H1 (cell line): Measurements from ENCODE around the gene SAPCD1. TPM values are rescaled to one million over a fixed set of nuclear protein-coding genes. Genes with fewer than 3 reads are reported as not detected.

Experiments used
- CTCF ChIA-PET: fragments of 300-600 bp; sonication (Branson Sonifier 250); formaldehyde crosslinking; loops from one replicate; lab custom pipeline; 2021; ENCODE audit not compliant: partially characterized antibody; lab: Charles Lee
- POLR2A ChIA-PET: fragments of 300-600 bp; sonication (Branson Sonifier 250); formaldehyde crosslinking; loops from one replicate; lab custom pipeline; 2021; ENCODE audit warnings: inconsistent platforms; ENCODE audit not compliant: partially characterized antibody; lab: Charles Lee
- DNase-seq, 2 experiments: peaks; one replicate each; pipeline versions ENCODE4 v3.0.0 to v3.0.0-alpha.2; 2010 to 2022; ENCODE audit warnings: low spot score in 2 of 2, low read depth in 1 of 2, mixed read lengths in 1 of 2
- FAIRE-seq: peaks from 2 replicates; lab custom pipeline; 2011; peaks lifted over from hg19 to GRCh38; lab: Jason Lieb, UNC
- H2AFZ ChIP-seq: 2 replicates; pipeline ENCODE4 v1.8.1; 2012; ENCODE audit warnings: low read length, inconsistent platforms
- H2AK5ac ChIP-seq: 2 replicates; pipeline ENCODE4 v1.6.1; 2013; ENCODE audit warnings: low read depth, low read length
- H2BK120ac ChIP-seq: replicated peaks from 2 replicates; pipeline ENCODE3; 2013; ENCODE audit warnings: low read depth, low read length, inconsistent platforms
- H2BK12ac ChIP-seq: 2 replicates; pipeline ENCODE4 v1.6.1; 2013; ENCODE audit warnings: low read depth, low read length
- H2BK15ac ChIP-seq: 2 replicates; pipeline ENCODE4 v1.6.1; 2013; ENCODE audit warnings: low read length
- H2BK20ac ChIP-seq: 2 replicates; pipeline ENCODE4 v1.6.1; 2013; ENCODE audit warnings: low read length
- H2BK5ac ChIP-seq: 2 replicates; pipeline ENCODE4 v1.6.1; 2013; ENCODE audit warnings: low read depth, low read length
- H3K14ac ChIP-seq: 2 replicates; pipeline ENCODE4 v1.6.1; 2013; ENCODE audit warnings: inconsistent platforms; ENCODE audit not compliant: insufficient read length
- H3K18ac ChIP-seq: 2 replicates; pipeline ENCODE4 v1.6.1; 2013; ENCODE audit warnings: low read length; ENCODE audit errors: extremely low read depth
- H3K23ac ChIP-seq: 2 replicates; pipeline ENCODE4 v1.6.1; 2013; ENCODE audit warnings: inconsistent platforms; ENCODE audit not compliant: insufficient read length
- H3K23me2 ChIP-seq: 2 replicates; pipeline ENCODE4 v1.6.1; 2013; ENCODE audit warnings: low read depth, low read length
- H3K27ac ChIP-seq: 2 replicates; pipeline ENCODE4 v1.6.1; 2011; ENCODE audit warnings: low read depth, low read length, inconsistent platforms
- H3K27me3 ChIP-seq, 4 experiments: replicated peaks in 1 of 4; 1 replicate in 1 of 4; 2 replicates in 3 of 4; pipeline versions ENCODE4 v1.6.1 to v1.8.1; 2011 to 2013; ENCODE audit warnings: low read length in 3 of 4, mild to moderate bottlenecking in 3 of 4, inconsistent platforms in 2 of 4, mixed read lengths in 2 of 4, moderate library complexity in 1 of 4; ENCODE audit not compliant: control insufficient read depth in 3 of 4, insufficient read depth in 3 of 4; ENCODE audit errors: extremely low read depth in 1 of 4
- H3K36me3 ChIP-seq, 4 experiments: 2 replicates each; pipeline versions ENCODE4 v1.6.1 to v1.8.1; 2011 to 2013; ENCODE audit warnings: mild to moderate bottlenecking in 4 of 4, low read length in 3 of 4, moderate library complexity in 2 of 4, control low read depth in 1 of 4, inconsistent platforms in 1 of 4; ENCODE audit not compliant: insufficient read depth in 4 of 4, control insufficient read depth in 2 of 4
- H3K4ac ChIP-seq: replicated peaks from 2 replicates; pipeline ENCODE3; 2013; ENCODE audit warnings: low read length, low read depth, mixed read lengths, inconsistent platforms; ENCODE audit not compliant: insufficient read length
- H3K4me1 ChIP-seq, 4 experiments: replicated peaks in 1 of 4; 1 replicate in 1 of 4; 2 replicates in 3 of 4; pipeline versions ENCODE4 v1.6.1 to v1.8.1; 2011 to 2013; ENCODE audit warnings: low read length in 3 of 4, inconsistent platforms in 2 of 4, mixed read lengths in 1 of 4; ENCODE audit not compliant: insufficient read depth in 4 of 4, control insufficient read depth in 3 of 4
- H3K4me2 ChIP-seq, 2 experiments: 2 replicates each; pipeline versions ENCODE4 v1.6.1 to v1.8.1; 2011 to 2013; ENCODE audit warnings: low read depth in 2 of 2, low read length in 2 of 2, control low read depth in 1 of 2, inconsistent platforms in 1 of 2, mild to moderate bottlenecking in 1 of 2; ENCODE audit not compliant: insufficient read depth in 1 of 2
- H3K4me3 ChIP-seq, 4 experiments: fragments of 200-600, 300-600 bp in 1 of 4; sonication (generic), shearing (Covaris generic), sonication (Bioruptor Twin) in 1 of 4; 2 replicates each; pipeline versions ENCODE4 v1.5.1 to v1.8.1; 2011 to 2016; ENCODE audit warnings: low read length in 4 of 4, low read depth in 3 of 4, control low read depth in 2 of 4, inconsistent platforms in 2 of 4, mild to moderate bottlenecking in 2 of 4, mixed read lengths in 1 of 4, moderate library complexity in 1 of 4; ENCODE audit not compliant: insufficient read depth in 2 of 4; ENCODE audit errors: extremely low read depth in 1 of 4
- H3K56ac ChIP-seq: replicated peaks from 2 replicates; pipeline ENCODE3; 2013; ENCODE audit warnings: low read depth, mild to moderate bottlenecking, mixed read lengths, low read length, inconsistent platforms; ENCODE audit not compliant: insufficient read length
- H3K79me1 ChIP-seq: 2 replicates; pipeline ENCODE4 v1.6.1; 2013; ENCODE audit warnings: low read depth, low read length, control low read depth
- H3K79me2 ChIP-seq, 2 experiments: 2 replicates each; pipeline versions ENCODE4 v1.6.1 to v1.8.1; 2012 to 2013; ENCODE audit warnings: low read length in 2 of 2, mild to moderate bottlenecking in 2 of 2, inconsistent platforms in 1 of 2; ENCODE audit not compliant: insufficient read depth in 2 of 2, control insufficient read depth in 1 of 2
- H3K9ac ChIP-seq, 4 experiments: replicated peaks in 1 of 4; 1 replicate in 1 of 4; 2 replicates in 3 of 4; pipeline versions ENCODE4 v1.6.1 to v1.8.1; 2011 to 2013; ENCODE audit warnings: low read depth in 3 of 4, low read length in 3 of 4, control low read depth in 2 of 4, mild to moderate bottlenecking in 2 of 4, moderate library complexity in 2 of 4, inconsistent platforms in 1 of 4; ENCODE audit errors: extremely low read depth in 1 of 4
- H3K9me3 ChIP-seq, 2 experiments: 2 replicates each; pipeline versions ENCODE4 v1.6.1 to v1.8.1; 2012 to 2013; ENCODE audit warnings: mild to moderate bottlenecking in 2 of 2, moderate library complexity in 2 of 2, control low read depth in 1 of 2, inconsistent platforms in 1 of 2, low read depth in 1 of 2, low read length in 1 of 2, mixed read lengths in 1 of 2; ENCODE audit not compliant: insufficient read depth in 2 of 2
- H4K20me1 ChIP-seq, 2 experiments: replicated peaks in 1 of 2; 2 replicates each; pipeline versions ENCODE3 to v1.8.1; 2011 to 2013; ENCODE audit warnings: inconsistent platforms in 2 of 2, low read length in 2 of 2, mild to moderate bottlenecking in 1 of 2; ENCODE audit not compliant: insufficient read depth in 2 of 2, control insufficient read depth in 1 of 2
- H4K5ac ChIP-seq: 2 replicates; pipeline ENCODE4 v1.6.1; 2013; ENCODE audit warnings: low read length, low read depth, mixed read lengths, inconsistent platforms; ENCODE audit not compliant: insufficient read length
- H4K8ac ChIP-seq: 2 replicates; pipeline ENCODE4 v1.8.0; 2013; ENCODE audit warnings: mild to moderate bottlenecking, moderate library complexity, low read length, inconsistent platforms; ENCODE audit not compliant: insufficient read depth; ENCODE audit errors: extremely low read depth
- H4K91ac ChIP-seq: replicated peaks from 2 replicates; pipeline ENCODE3; 2013; ENCODE audit warnings: low read length, mixed read lengths, inconsistent platforms; ENCODE audit not compliant: insufficient read length
- BRCA1 ChIP-seq: IDR thresholded peaks from 2 replicates; pipeline ENCODE4 v1.6.1; 2012; ENCODE audit warnings: low read depth, low read length, improper control_type of control experiment
- CREB1 ChIP-seq: IDR thresholded peaks from 2 replicates; pipeline ENCODE4 v1.6.1; 2012; ENCODE audit warnings: inconsistent platforms
- SIX5 ChIP-seq: IDR thresholded peaks from 2 replicates; pipeline ENCODE4 v1.6.1; 2011; ENCODE audit warnings: mild to moderate bottlenecking, low read depth, low read length
- SP2 ChIP-seq: IDR thresholded peaks from 2 replicates; pipeline ENCODE4 v1.6.1; 2012; ENCODE audit warnings: mild to moderate bottlenecking, low read length, inconsistent platforms
- TAF1 ChIP-seq: IDR thresholded peaks from 2 replicates; pipeline ENCODE4 v1.6.1; 2011; ENCODE audit warnings: mild to moderate bottlenecking, low read depth, low read length
- TEAD4 ChIP-seq: IDR thresholded peaks from 2 replicates; pipeline ENCODE4 v1.6.1; 2012; ENCODE audit warnings: low read depth, low read length, inconsistent platforms, mixed read lengths
- WGBS, 2 experiments: shearing (Covaris generic) in 1 of 2; methylation state at CpG; one replicate each; pipeline versions ENCODE4 v1.1.6 to v1.1.7; 2013 to 2015; ENCODE audit warnings: low lambda C conversion rate in 2 of 2, mixed read lengths in 2 of 2, inconsistent platforms in 1 of 2, low coverage in 1 of 2, missing lambda C conversion rate in 1 of 2; ENCODE audit not compliant: insufficient replicate concordance in 2 of 2, insufficient coverage in 1 of 2, insufficient read length in 1 of 2; ENCODE audit errors: extremely low coverage in 1 of 2, missing lambda C conversion rate in 1 of 2; 5-methylcytosine and 5-hydroxymethylcytosine counted together
- polyA plus RNA-seq, 7 experiments: library from polyadenylated mRNA; depleted of rRNA in 3 of 7; stranded (reverse) in 5 of 7; unstranded in 2 of 7; fragments of >200 nt in 5 of 7; fragments of 200-250 nt in 2 of 7; gene quantifications; 1 replicate in 5 of 7; 2 replicates in 1 of 7; 4 replicates in 1 of 7; pipeline versions ENCODE4 v1.2.1 to v1.2.3, GENCODE V29; 2011 to 2013; ENCODE audit warnings: missing spikeins in 2 of 7, mixed read lengths in 2 of 7
- total RNA-seq: library from RNA; stranded (reverse); fragmentation: NEBNext Ultra II Directional; extraction: Animal tissue kit (Norgen Biotek cat#: 25700); gene quantifications from 2 replicates; pipeline ENCODE4 v1.2.1, GENCODE V29; 2021

The SAPCD1 gene
- total and polyA plus RNA-seq, 2 of the 8 experiments (the other 6 are each of a cell fraction or from before 2014, with no cell fraction given), result 3.1 to 5.9 TPM

DNA sequence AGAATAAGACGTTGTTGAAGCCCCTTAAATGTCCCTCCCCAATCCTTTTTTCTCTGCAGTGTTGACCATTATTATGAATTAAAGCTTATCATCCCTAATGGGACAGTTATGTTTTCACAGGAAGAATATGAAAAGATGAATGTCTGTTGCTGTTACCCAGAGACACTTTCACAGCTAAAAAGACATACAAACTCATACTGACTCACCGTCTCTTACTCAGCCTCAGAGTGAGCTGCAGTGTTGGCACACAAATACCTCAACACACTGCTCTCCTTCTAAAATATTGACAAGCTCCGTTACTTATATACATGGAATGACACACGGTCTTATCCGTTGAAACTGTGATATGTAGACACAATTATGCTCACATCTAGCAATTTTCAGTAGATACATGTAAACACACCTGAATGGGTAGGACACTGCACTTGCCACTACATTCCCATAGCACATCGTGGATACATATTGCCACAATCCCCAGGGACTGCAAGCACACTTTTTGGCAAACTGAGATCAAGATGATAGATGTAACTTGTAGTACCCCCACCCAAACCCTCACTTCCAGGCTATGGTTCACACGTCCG, 9.6 kb upstream of the SAPCD1 start:
- Histone ChIP-seq H2BK15ac (no peak overlapping the region), H3K18ac (no peak overlapping the region), H3K23me2 (no peaks in the 10 kb centered on the region), H3K9me3 (no peaks in the 10 kb centered on the region), H3K79me1 (no peaks in the 10 kb centered on the region), H3K4ac (no peak overlapping the region), H2BK120ac (no peak overlapping the region), H3K14ac (no peak overlapping the region), H4K20me1 (no peaks in the 10 kb centered on the region), H3K9ac (no peak overlapping the region), H2BK20ac (no peak overlapping the region), H3K36me3 (peaks cover 0 to 3% (median 0%) of the 10 kb centered on the region in 4 experiments; a peak in 1 of 8 replicates), H3K4me2 (no peak overlapping the region), H2AK5ac (no peak overlapping the region), H4K91ac (no peak overlapping the region), H3K23ac (no peak overlapping the region), H2BK12ac (no peak overlapping the region), H3K56ac (no peak overlapping the region), H3K4me3 (no peak overlapping the region), H3K79me2 (no peaks in the 10 kb centered on the region), H3K27ac (no peak overlapping the region), H4K5ac (no peak overlapping the region), H2BK5ac (no peak overlapping the region), H3K4me1 (no peaks in the 10 kb centered on the region)
- DNase-seq, result no peak
- CTCF ChIA-PET, result interaction anchor here (0.5 to 4.2 kb wide), 9 partner anchors 13 to 709 kb away, joined by 3 to 25 read pairs (median 4); partner anchors contain the start of gene MSH5
- POLR2A ChIA-PET, result interaction anchor here (0.7 to 4.8 kb wide), 14 partner anchors 8 to 88 kb away, joined by 3 to 33 read pairs (median 4); partner anchors contain the start of genes CLIC1, GPANK1, LY6G6C and LY6G6F
- no peak for TF ChIP-seq SIX5
- TF ChIP-seq TAF1, result no peak
- TF ChIP-seq SP2, result no peak
- TF ChIP-seq BRCA1, result no peak
- TF ChIP-seq TEAD4, result no peak
- TF ChIP-seq CREB1, result no peak
- TF ChIP-seq, all 59 proteins: peak for 0
- FAIRE-seq, result no peak
- no peak overlapping the region for H4K8ac ChIP-seq
- 79% methylated on average over 8 of the region's 8 CpGs; no CpG with 5 or more reads in 1 of the 2 experiments for WGBS, 2 experiments
- no peak overlapping the region for H2AFZ ChIP-seq
- H3K27me3 ChIP-seq, result no peaks in the 10 kb centered on the region
